ENCODE measurements around the gene GNAQ.

- TF ChIP-seq CTCF (IDR thresholded peaks at IDR 0.05 in 8 of 11, conservative IDR thresholded peaks at IDR 0.05 in 3 of 11): no peak
- no peak for TF ChIP-seq POLR2AphosphoS5 (IDR thresholded peaks at IDR 0.05)
Observed at GRCh38 chr9:77975806-77976205, 55.8 kb downstream of the GNAQ start.
